Suprapubic skin (tissue), 4 donors: Measurements from ENCODE around the gene ACADS. TPM values are rescaled to one million over a fixed set of nuclear protein-coding genes. Genes with fewer than 3 reads are reported as not detected.

Experiments
- DNase-seq, 2 donors: peaks; one replicate each; pipeline ENCODE4 v3.0.0-alpha.2; 2019; ENCODE audit warnings: low spot score in 2 of 2
- H3K27ac ChIP-seq: fragments of 200-600 bp; sonication (generic); one replicate; pipeline ENCODE4 v1.5.1; 2019
- H3K27me3 ChIP-seq: fragments of 200-600 bp; sonication (generic); one replicate; pipeline ENCODE4 v1.5.1; 2019
- H3K36me3 ChIP-seq: fragments of 200-600 bp; sonication (generic); one replicate; pipeline ENCODE4 v1.5.1; 2019
- H3K4me1 ChIP-seq: fragments of 200-600 bp; sonication (generic); one replicate; pipeline ENCODE4 v1.5.1; 2019
- H3K4me3 ChIP-seq: fragments of 200-600 bp; sonication (generic); one replicate; pipeline ENCODE4 v1.5.1; 2019; ENCODE audit warnings: mild to moderate bottlenecking
- H3K9me3 ChIP-seq: fragments of 200-600 bp; sonication (generic); one replicate; pipeline ENCODE4 v1.5.1; 2019
- EP300 ChIP-seq: sonication (generic); formaldehyde crosslinking; IDR thresholded peaks from one replicate; pipeline ENCODE4 v1.6.1; 2017; ENCODE audit warnings: antibody characterized with exemption
- POLR2A ChIP-seq, 2 donors: fragments of 450-650 bp; IDR thresholded peaks; one replicate each; pipeline ENCODE4 v1.6.1; 2017; ENCODE audit warnings: antibody characterized with exemption in 2 of 2, mild to moderate bottlenecking in 2 of 2, moderate library complexity in 2 of 2
- POLR2AphosphoS5 ChIP-seq, 3 donors: sonication (generic); formaldehyde crosslinking; IDR thresholded peaks; one replicate each; pipeline ENCODE4 v1.6.1; 2017; ENCODE audit warnings: antibody characterized with exemption in 3 of 3
- WGBS: methylation state at CpG from one replicate; pipeline ENCODE4 v1.1.5; 2018; 5-methylcytosine and 5-hydroxymethylcytosine counted together
- total RNA-seq, 4 donors: library from RNA; depleted of rRNA; stranded (reverse); fragments of >200 nt; gene quantifications; one replicate each; pipeline ENCODE4 v1.1.0, GENCODE V29; 2016
- TF ChIP-seq, protein P1 (sequence below), 2 donors: fragments of 200-600 bp in 1 of 2; fragments of 450-650 bp in 1 of 2; sonication (generic) in 1 of 2; IDR thresholded peaks; one replicate each; pipeline ENCODE4 v1.5.1; 2016 to 2019; ENCODE audit warnings: antibody characterized with exemption in 2 of 2, mild to moderate bottlenecking in 1 of 2, moderate library complexity in 1 of 2

Gene ACADS
- total RNA-seq, 4 donors from 2014 or later = 19.6 to 27.6 (median 24.4) TPM

DNA sequence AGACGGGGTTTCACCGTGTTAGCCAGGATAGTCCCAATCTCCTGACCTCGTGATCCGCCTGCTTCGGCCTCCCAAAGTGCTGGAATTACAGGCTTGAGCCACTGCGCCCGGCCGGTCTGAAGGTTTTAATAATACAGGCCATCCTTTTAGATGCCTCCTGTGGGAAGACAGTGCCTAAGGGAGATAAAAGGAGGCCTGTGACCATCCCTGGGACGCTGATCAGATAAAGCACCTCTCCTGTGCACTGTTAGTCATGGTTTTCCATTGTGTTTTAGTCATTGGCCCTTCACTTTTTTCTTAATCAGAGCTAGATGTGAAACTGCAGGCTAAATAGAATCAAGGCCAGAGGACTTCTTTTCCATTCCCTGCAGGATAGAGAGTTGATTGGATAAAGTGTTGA, 7.6 kb upstream of the ACADS start:
- H3K9me3 ChIP-seq = no peaks in the 10 kb centered on the region
- 96% methylated on average over 9 of the region's 9 CpGs for WGBS
- H3K36me3 ChIP-seq = peaks cover 91% of the 10 kb centered on the region
- DNase-seq = no peak
- H3K27me3 ChIP-seq = no peaks in the 10 kb centered on the region
- TF ChIP-seq EP300 = no peak
- peaks cover 12% of the 10 kb centered on the region for H3K4me1 ChIP-seq
- no peak overlapping the region for H3K4me3 ChIP-seq
- H3K27ac ChIP-seq = no peak overlapping the region

DNA sequence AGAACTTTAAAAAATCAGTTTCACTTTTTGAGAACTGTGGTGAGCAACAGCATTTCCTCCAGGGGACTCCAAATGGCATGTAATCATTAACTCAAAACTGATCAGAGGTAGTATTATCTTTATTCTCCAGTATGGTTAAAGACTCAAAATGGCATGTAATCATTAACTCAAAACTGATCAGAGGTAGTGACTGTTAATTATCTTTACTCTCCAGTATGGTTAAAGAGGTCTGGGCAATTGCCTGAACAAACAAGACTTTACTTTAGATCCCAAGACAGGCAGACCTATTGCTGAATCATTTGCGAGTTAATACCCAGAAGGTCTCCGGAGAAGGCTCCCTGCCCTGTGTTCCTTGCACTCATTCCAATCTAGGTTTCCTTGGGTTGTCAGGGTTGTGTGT, 6.6 kb upstream of the ACADS start:
- Histone ChIP-seq H3K9me3 (no peaks in the 10 kb centered on the region), H3K4me3 (no peak overlapping the region), H3K36me3 (peaks cover 83% of the 10 kb centered on the region), H3K4me1 (peaks cover 8% of the 10 kb centered on the region), H3K27ac (no peak overlapping the region), H3K27me3 (no peaks in the 10 kb centered on the region)
- DNase-seq = no peak
- TF ChIP-seq POLR2A (IDR thresholded peaks at IDR 0.05) (no peak), POLR2AphosphoS5 (IDR thresholded peaks at IDR 0.05) (no peak), EP300 (no peak)
- TF ChIP-seq, protein P1, sequence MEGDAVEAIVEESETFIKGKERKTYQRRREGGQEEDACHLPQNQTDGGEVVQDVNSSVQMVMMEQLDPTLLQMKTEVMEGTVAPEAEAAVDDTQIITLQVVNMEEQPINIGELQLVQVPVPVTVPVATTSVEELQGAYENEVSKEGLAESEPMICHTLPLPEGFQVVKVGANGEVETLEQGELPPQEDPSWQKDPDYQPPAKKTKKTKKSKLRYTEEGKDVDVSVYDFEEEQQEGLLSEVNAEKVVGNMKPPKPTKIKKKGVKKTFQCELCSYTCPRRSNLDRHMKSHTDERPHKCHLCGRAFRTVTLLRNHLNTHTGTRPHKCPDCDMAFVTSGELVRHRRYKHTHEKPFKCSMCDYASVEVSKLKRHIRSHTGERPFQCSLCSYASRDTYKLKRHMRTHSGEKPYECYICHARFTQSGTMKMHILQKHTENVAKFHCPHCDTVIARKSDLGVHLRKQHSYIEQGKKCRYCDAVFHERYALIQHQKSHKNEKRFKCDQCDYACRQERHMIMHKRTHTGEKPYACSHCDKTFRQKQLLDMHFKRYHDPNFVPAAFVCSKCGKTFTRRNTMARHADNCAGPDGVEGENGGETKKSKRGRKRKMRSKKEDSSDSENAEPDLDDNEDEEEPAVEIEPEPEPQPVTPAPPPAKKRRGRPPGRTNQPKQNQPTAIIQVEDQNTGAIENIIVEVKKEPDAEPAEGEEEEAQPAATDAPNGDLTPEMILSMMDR (IDR thresholded peaks at IDR 0.05) = no peak
- 94% methylated on average over 2 of the region's 2 CpGs for WGBS

DNA sequence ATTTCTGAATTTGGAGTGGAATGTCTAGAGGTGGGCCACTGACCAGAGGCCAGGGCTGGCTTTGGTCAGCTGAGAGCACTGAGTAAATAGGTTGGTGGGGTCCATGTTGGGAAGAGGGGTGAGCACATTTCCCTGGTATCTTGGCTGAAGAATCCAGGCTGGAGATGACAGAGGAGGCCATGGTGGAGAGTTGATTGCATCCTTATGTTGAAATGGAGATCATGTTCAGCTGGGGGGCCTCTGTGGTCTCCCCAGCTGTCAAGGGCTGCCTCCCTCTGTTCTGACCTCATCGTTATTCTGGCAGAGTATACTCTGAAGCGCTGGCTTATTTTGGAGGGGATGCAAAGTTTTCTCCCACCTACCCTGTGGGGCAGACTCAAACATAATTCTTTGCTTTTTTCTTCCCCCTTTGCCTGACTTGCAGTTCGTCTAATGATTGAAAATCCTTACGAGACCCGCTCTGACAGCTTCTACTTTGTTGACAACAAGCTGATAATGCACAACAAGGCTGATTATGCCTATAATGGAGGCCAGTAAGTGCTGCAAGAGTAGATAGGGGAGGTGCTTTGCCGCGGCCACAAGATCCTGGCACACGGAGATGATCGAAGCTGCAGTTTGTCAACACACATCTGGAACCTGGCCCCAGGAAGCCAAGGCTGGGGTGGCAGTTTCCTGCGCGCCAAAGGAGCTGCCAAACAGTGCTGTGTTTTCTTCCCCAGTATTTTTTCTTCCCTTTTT, 6.0 kb upstream of the ACADS start:
- WGBS = 82% methylated on average over 11 of the region's 11 CpGs
- H3K36me3 ChIP-seq = peaks cover 78% of the 10 kb centered on the region

DNA sequence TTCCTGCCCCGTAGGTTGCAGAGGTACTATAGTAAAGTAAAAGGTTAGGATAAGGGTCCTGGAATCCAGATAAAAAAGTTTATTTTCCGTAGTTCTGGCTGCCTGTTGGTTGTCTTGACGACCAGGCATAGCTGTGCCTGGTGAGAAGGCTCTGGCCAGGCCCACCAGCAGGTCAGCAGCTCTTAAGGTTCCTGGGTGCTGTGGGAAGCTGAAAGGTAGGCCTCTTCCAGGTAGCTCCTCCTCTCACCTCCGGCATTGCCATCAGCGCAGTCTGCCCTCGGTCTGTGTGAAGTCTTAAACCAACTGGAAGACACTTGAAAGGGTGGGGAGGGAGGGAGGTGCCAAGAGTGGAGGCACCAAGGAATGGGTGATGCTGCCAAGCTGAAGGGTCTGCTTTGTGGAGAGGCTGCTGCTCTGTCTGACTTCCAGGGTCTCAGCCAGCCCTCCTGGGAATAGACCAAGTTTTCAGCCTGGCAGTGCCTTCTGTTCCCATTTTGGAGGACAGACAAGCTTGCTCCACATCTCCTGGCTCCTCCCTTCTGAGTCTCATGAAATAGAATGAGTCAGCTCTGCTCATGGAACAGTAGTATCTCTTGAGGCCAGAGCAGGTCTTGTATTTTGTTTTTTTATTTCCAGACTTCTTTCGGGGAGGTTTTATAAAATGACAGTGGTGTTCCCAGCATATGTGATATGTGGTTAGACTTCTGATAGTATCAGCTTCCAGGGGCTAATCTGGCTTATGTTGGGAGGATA, 5.2 kb upstream of the ACADS start:
- TF ChIP-seq, protein P1 (IDR thresholded peaks at IDR 0.05) = no peak
- TF ChIP-seq POLR2AphosphoS5 (IDR thresholded peaks at IDR 0.05) = no peak
- TF ChIP-seq EP300 = no peak
- TF ChIP-seq POLR2A (IDR thresholded peaks at IDR 0.05) = no peak
- peaks cover 72% of the 10 kb centered on the region for H3K36me3 ChIP-seq

More for the DNA sequence above, 6.0 kb upstream of the ACADS start:
- Histone ChIP-seq H3K4me3 (no peak overlapping the region), H3K27ac (no peak overlapping the region), H3K27me3 (no peaks in the 10 kb centered on the region), H3K4me1 (peaks cover 8% of the 10 kb centered on the region), H3K9me3 (no peaks in the 10 kb centered on the region)
- DNase-seq = no peak
- TF ChIP-seq, protein P1 (IDR thresholded peaks at IDR 0.05) = no peak
- TF ChIP-seq EP300 (no peak), POLR2A (IDR thresholded peaks at IDR 0.05) (no peak), POLR2AphosphoS5 (IDR thresholded peaks at IDR 0.05) (no peak)

DNA sequence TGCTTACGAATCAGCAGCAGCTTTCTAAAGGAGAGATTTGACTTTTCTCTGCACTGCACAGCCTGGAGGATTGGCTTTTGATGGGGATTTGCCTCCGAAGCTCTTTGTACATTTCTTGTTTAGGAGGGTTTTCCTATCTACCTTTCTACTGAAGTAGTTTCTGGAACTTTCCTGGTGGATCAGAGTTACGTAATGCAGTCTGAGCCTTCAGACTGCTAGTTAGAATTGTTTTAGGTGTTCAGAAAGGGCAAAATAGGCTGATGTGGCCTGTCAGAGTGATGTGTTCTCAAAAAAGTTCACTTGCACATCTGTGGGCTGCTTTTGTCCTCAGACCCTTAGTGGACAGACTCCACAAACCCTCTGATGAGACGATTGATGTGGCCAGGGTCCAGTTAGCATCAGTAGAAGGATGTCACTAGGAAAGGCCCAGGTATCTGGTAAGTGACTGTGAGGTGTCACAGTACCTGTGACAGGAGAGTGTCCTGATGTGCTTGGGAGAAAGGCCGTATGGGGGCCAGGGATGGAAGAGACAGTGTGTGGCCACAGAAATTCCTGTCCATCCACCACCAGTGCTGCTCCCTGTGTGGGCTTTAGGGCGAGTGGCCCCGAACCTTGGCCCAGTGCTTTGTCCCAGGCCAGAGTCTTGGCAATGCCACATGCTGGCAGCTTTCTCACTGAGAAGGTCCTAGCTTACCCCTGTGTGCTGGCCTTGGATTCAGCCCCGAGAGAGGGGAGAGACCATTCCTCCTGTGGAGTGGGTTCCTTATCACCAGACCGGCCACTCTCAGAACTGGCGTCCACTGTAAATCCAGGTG, 4.4 kb upstream of the ACADS start:
- H3K4me1 ChIP-seq = peaks cover 19% of the 10 kb centered on the region
- H3K4me3 ChIP-seq = no peak overlapping the region
- H3K27me3 ChIP-seq = no peaks in the 10 kb centered on the region
- peaks cover 64% of the 10 kb centered on the region for H3K36me3 ChIP-seq
- no peaks in the 10 kb centered on the region for H3K9me3 ChIP-seq
- peak overlapping the region; percentile 24 for H3K27ac ChIP-seq
- TF ChIP-seq POLR2AphosphoS5 (IDR thresholded peaks at IDR 0.05) (no peak), EP300 (no peak), POLR2A (IDR thresholded peaks at IDR 0.05) (no peak)
- TF ChIP-seq, protein P1 (IDR thresholded peaks at IDR 0.05) = no peak
- 93% methylated on average over 8 of the region's 10 CpGs for WGBS
- no peak for DNase-seq

More for the DNA sequence above, 5.2 kb upstream of the ACADS start:
- no peak overlapping the region for H3K4me3 ChIP-seq
- H3K9me3 ChIP-seq = no peaks in the 10 kb centered on the region
- H3K27ac ChIP-seq = peak overlapping the region; percentile 24
- H3K4me1 ChIP-seq = peaks cover 15% of the 10 kb centered on the region
- 78% methylated on average over 7 of the region's 7 CpGs for WGBS
- no peak for DNase-seq
- H3K27me3 ChIP-seq = no peaks in the 10 kb centered on the region
